ENCODE data around the gene TANGO6.
A peak's percentile ranks its signal among the peaks of the same experiment; 100 is the strongest.
"Not testable (repeated sequence)": the region's sequence is repeated elsewhere in the genome, so short reads cannot be mapped to it uniquely, and the experiment has no call there.

TANGO6 gene

DNA sequence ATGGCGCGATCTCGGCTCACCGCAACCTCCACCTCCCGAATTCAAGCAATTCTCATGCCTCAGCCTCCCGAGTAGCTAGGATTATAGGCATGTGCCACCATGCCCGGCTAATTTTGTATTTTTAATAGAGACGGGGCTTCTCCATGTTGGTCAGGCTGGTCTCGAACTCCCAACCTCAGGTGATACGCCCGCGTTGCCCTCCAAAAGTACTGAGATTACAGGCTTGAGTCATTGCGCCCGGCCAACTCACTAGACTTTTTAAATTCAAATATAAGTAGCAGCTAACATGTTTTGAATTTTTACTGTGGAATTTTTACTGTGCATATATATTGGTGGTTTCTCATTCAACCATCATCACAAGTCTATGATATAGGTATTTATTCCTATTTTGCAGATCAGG, 281.6 kb downstream of the TANGO6 start:
- not testable (repeated sequence) for DNase-seq

DNA sequence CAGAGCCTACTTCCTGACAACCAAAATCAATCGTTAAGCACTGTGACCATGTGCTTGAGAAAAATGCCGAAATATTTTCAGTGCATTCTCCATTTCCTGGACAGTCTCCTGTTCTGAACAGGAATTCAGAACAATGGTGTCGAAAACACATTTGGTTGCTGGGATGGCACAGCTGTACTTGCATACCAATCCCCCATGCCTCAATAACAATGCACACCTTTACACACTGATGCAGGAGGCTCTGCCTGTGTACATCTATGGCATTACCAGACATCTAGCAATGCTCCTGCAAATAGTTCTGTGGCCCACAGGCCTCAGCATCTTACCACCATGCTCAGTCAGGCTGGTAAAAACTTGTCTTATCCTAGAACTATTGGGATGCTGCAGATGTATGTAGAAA, 282.9 kb downstream of the TANGO6 start:
- DNase-seq = no peak

DNA sequence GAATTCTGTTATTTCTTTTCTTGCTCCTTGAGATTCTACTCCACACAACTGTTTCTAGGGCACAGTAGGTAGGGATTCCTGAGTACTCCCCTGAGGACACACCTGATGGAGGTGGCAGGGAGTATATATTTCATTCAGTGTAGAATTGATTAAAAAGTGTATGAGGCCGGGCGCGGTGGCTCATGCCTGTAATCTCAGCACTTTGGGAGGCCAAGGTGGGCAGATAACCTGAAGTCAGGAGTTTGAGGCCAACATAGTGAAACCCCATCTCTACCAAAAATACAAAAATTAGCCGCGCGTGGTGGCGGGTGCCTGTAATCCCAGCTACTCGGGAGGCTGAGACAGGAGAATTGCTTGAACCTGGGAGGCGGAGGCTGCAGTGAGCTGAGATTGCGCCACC, 283.5 kb downstream of the TANGO6 start:
- DNase-seq = not testable (repeated sequence)

DNA sequence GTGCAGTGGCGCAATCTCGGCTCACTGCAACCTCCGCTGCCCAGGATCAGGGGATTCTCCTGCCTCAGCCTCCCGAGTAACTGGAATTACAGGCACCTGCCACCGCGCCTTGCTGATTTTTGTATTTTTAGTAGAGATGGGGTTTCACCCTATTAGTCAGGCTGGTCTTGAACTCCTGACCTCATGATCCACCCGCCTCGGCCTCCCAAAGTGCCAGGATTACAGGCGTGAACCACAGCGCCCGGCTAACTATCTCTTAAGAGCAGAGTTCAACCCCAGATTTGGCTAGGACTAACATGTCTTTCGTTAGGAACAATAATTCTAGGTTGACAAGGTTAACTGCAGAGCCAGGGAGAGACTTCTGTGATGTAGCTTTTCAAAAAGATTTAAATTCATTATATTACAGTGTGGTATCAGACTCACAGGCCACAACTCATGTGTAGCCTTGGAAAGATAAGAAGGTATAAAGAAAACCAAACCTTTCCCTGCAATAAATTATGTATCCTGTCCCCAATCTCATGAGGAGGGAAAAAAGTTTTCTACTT, 284.7 kb downstream of the TANGO6 start:
- DNase-seq = no peak

DNA sequence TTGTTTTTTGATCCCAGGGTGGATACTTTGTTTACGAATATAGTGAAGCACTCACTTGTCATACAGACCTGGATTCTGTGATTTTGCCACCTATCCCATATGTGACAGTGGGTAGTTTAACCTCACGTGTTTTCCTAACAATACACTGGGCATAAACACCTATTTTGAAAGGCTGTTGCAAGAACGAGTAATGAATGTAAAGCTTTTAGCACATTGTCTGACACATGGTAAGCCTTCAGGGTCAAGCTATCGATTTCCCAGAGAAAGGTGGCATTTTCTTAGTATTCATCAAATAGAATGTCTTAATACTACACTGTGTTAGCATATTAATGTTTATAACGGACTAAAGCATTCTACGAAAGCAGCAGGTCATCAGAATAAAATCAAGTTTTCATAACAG, 287.1 kb downstream of the TANGO6 start:
- DNase-seq = no peak

DNA sequence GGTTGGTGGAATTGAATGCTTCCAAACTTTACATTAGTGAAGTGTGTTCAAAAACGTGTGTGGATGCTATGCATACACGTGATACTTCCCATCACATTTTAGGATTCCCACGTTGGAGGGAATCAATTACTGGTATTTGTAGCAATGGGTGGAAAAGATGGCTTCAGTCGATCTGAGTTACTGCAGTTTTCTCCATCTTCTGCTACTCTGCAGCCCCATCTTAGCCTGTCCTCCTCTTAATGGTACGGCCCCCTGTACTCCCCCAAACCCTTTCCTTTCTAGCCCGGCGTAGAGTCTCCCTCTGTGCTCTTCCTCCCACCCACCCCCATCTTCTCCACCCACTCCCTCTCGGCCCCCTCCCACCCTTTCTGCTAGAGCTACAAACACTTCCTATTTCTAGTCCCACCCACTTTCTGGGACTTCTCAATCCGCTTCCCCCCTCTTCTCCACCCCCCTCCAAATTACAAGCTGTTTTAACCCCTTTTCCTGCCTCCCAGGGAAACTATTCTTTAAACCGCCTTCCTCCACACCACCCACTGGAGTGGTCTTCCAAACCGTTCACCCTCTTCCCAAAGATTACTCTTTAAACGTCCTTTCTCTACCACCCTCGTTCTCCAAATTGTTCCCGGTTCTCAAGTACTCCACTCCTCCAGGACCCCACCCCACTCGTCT, 288.0 kb downstream of the TANGO6 start:
- DNase-seq = peak; percentile 58

DNA sequence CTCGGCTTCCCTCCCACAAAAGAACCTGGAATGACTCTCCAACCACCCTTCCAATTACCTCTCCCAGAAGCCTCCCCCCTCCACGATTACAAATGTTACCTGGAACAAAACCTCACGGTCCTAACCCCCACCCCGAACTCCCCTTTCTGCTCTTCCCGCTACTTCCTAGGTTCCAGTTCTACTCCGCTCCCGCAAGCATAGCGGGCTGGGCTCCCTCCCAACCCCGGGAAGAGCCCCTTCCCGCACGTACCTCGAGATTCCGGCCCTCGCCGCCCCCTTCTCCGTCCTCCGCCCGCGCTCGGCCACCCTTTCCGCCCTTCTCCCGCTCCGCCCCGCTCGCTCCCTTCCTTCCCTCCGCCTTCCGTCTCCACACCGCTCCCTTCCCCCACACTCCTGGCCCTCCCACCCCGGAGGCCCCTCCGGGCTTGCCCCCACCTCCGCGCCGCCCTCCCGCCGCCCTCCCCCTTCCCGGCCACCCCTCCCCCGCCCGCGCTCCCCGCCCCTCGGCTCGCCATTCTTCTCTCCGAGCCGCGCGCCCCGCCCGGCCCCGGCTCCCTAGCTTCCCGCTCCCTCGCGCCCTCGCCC, 288.6 kb downstream of the TANGO6 start:
- peak; percentile 91 for DNase-seq

DNA sequence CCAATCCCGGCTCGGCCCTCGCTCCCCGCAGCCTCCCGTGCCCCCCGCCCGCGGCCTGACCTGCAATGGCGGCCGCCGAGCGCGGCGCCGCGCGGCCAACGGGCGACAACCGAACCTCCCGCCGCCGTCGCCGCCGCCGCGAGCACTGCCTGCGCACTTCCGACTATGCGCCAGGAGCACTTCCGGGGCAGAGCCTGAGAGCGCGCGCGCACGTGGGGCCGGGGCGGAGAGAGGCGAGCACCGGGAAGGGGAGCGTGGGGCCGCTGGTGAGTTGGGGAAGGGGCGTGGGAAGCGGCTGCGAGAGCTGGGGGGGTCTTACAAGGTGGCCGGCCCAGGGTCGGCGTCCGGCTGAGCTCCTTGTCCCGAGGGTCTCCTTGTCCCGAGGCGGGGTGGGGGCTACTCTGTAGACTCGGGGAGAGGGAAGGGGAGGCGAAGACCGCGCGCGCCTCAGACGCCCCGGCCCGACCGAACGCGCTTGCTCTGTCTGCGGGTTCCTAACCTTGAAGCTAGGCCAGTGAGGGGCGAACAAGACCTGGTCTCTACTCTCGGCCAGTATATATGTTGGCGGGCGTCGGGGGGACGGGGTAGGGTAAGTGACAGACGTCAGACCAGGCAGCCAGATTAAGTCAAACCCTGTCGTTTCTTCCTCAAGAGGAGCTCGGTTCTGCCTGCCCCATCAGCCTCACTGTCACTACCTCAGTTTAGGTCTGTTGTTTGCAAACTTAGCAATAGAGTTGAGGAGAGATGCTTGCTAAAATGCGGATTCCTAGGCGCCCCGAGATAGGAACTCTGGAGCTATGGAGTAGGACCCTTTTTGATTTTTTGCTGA, 289.3 kb downstream of the TANGO6 start, which contains the start of the genes CHTF8 and UTP4:
Gene CHTF8 (minus strand): TSS at position 165 of the 829 bp plus-strand sequence. CDS start 11,130 bp downstream, outside the sequence.
Gene UTP4 (plus strand): TSS at position 226 of the 829 bp plus-strand sequence. CDS start 811 bp downstream, outside the sequence.
- peak; percentile 93 for DNase-seq

DNA sequence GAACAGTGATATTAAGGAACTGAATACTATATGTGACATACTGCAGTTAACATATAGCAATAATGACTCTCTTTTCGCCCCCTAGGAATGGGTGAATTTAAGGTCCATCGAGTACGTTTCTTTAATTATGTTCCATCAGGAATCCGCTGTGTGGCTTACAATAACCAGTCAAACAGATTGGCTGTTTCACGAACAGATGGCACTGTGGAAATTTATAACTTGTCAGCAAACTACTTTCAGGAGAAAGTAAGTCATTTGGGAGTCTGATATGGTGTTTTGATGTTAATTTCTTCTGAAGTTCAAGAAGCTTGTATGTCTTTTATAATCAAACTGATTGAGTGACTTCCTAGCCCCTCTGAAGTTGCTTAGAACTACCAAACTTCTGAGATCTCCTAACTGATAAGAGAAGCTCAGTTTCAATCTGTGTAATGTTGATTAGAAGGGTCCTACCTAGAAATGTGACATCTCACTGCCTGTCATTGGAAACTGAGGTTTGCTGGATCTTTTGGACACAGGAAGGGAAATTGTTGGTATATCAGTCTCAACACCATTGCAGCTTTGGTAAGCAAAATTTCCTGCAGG, 290.1 kb downstream of the TANGO6 start:
- no peak for DNase-seq

All from islet precursor cell (in vitro differentiated cells).